H1 (cell line): Measurements from ENCODE around the gene MTERF2. TPM values are rescaled to one million over a fixed set of nuclear protein-coding genes. Genes with fewer than 3 reads are reported as not detected.

Experiments
- CTCF ChIA-PET: fragments of 300-600 bp; sonication (Branson Sonifier 250); formaldehyde crosslinking; loops from one replicate; lab custom pipeline; 2021; ENCODE audit not compliant: partially characterized antibody; lab: Charles Lee
- POLR2A ChIA-PET: fragments of 300-600 bp; sonication (Branson Sonifier 250); formaldehyde crosslinking; loops from one replicate; lab custom pipeline; 2021; ENCODE audit warnings: inconsistent platforms; ENCODE audit not compliant: partially characterized antibody; lab: Charles Lee
- DNase-seq, 2 experiments: peaks; one replicate each; pipeline versions ENCODE4 v3.0.0 to v3.0.0-alpha.2; 2010 to 2022; ENCODE audit warnings: low spot score in 2 of 2, low read depth in 1 of 2, mixed read lengths in 1 of 2
- FAIRE-seq: peaks from 2 replicates; lab custom pipeline; 2011; peaks lifted over from hg19 to GRCh38; lab: Jason Lieb, UNC
- H2AFZ ChIP-seq: 2 replicates; pipeline ENCODE4 v1.8.1; 2012; ENCODE audit warnings: low read length, inconsistent platforms
- H2AK5ac ChIP-seq: 2 replicates; pipeline ENCODE4 v1.6.1; 2013; ENCODE audit warnings: low read depth, low read length
- H2BK120ac ChIP-seq: replicated peaks from 2 replicates; pipeline ENCODE3; 2013; ENCODE audit warnings: low read depth, low read length, inconsistent platforms
- H2BK12ac ChIP-seq: 2 replicates; pipeline ENCODE4 v1.6.1; 2013; ENCODE audit warnings: low read depth, low read length
- H2BK15ac ChIP-seq: 2 replicates; pipeline ENCODE4 v1.6.1; 2013; ENCODE audit warnings: low read length
- H2BK20ac ChIP-seq: 2 replicates; pipeline ENCODE4 v1.6.1; 2013; ENCODE audit warnings: low read length
- H2BK5ac ChIP-seq: 2 replicates; pipeline ENCODE4 v1.6.1; 2013; ENCODE audit warnings: low read depth, low read length
- H3K14ac ChIP-seq: 2 replicates; pipeline ENCODE4 v1.6.1; 2013; ENCODE audit warnings: inconsistent platforms; ENCODE audit not compliant: insufficient read length
- H3K18ac ChIP-seq: 2 replicates; pipeline ENCODE4 v1.6.1; 2013; ENCODE audit warnings: low read length; ENCODE audit errors: extremely low read depth
- H3K23ac ChIP-seq: 2 replicates; pipeline ENCODE4 v1.6.1; 2013; ENCODE audit warnings: inconsistent platforms; ENCODE audit not compliant: insufficient read length
- H3K23me2 ChIP-seq: 2 replicates; pipeline ENCODE4 v1.6.1; 2013; ENCODE audit warnings: low read depth, low read length
- H3K27ac ChIP-seq: 2 replicates; pipeline ENCODE4 v1.6.1; 2011; ENCODE audit warnings: low read depth, low read length, inconsistent platforms
- H3K27me3 ChIP-seq, 4 experiments: replicated peaks in 1 of 4; 1 replicate in 1 of 4; 2 replicates in 3 of 4; pipeline versions ENCODE4 v1.6.1 to v1.8.1; 2011 to 2013; ENCODE audit warnings: low read length in 3 of 4, mild to moderate bottlenecking in 3 of 4, inconsistent platforms in 2 of 4, mixed read lengths in 2 of 4, moderate library complexity in 1 of 4; ENCODE audit not compliant: control insufficient read depth in 3 of 4, insufficient read depth in 3 of 4; ENCODE audit errors: extremely low read depth in 1 of 4
- H3K36me3 ChIP-seq, 4 experiments: 2 replicates each; pipeline versions ENCODE4 v1.6.1 to v1.8.1; 2011 to 2013; ENCODE audit warnings: mild to moderate bottlenecking in 4 of 4, low read length in 3 of 4, moderate library complexity in 2 of 4, control low read depth in 1 of 4, inconsistent platforms in 1 of 4; ENCODE audit not compliant: insufficient read depth in 4 of 4, control insufficient read depth in 2 of 4
- H3K4ac ChIP-seq: replicated peaks from 2 replicates; pipeline ENCODE3; 2013; ENCODE audit warnings: low read length, low read depth, mixed read lengths, inconsistent platforms; ENCODE audit not compliant: insufficient read length
- H3K4me1 ChIP-seq, 4 experiments: replicated peaks in 1 of 4; 1 replicate in 1 of 4; 2 replicates in 3 of 4; pipeline versions ENCODE4 v1.6.1 to v1.8.1; 2011 to 2013; ENCODE audit warnings: low read length in 3 of 4, inconsistent platforms in 2 of 4, mixed read lengths in 1 of 4; ENCODE audit not compliant: insufficient read depth in 4 of 4, control insufficient read depth in 3 of 4
- H3K4me2 ChIP-seq, 2 experiments: 2 replicates each; pipeline versions ENCODE4 v1.6.1 to v1.8.1; 2011 to 2013; ENCODE audit warnings: low read depth in 2 of 2, low read length in 2 of 2, control low read depth in 1 of 2, inconsistent platforms in 1 of 2, mild to moderate bottlenecking in 1 of 2; ENCODE audit not compliant: insufficient read depth in 1 of 2
- H3K4me3 ChIP-seq, 4 experiments: fragments of 200-600, 300-600 bp in 1 of 4; sonication (generic), shearing (Covaris generic), sonication (Bioruptor Twin) in 1 of 4; 2 replicates each; pipeline versions ENCODE4 v1.5.1 to v1.8.1; 2011 to 2016; ENCODE audit warnings: low read length in 4 of 4, low read depth in 3 of 4, control low read depth in 2 of 4, inconsistent platforms in 2 of 4, mild to moderate bottlenecking in 2 of 4, mixed read lengths in 1 of 4, moderate library complexity in 1 of 4; ENCODE audit not compliant: insufficient read depth in 2 of 4; ENCODE audit errors: extremely low read depth in 1 of 4
- H3K56ac ChIP-seq: replicated peaks from 2 replicates; pipeline ENCODE3; 2013; ENCODE audit warnings: low read depth, mild to moderate bottlenecking, mixed read lengths, low read length, inconsistent platforms; ENCODE audit not compliant: insufficient read length
- H3K79me1 ChIP-seq: 2 replicates; pipeline ENCODE4 v1.6.1; 2013; ENCODE audit warnings: low read depth, low read length, control low read depth
- H3K79me2 ChIP-seq, 2 experiments: 2 replicates each; pipeline versions ENCODE4 v1.6.1 to v1.8.1; 2012 to 2013; ENCODE audit warnings: low read length in 2 of 2, mild to moderate bottlenecking in 2 of 2, inconsistent platforms in 1 of 2; ENCODE audit not compliant: insufficient read depth in 2 of 2, control insufficient read depth in 1 of 2
- H3K9ac ChIP-seq, 4 experiments: replicated peaks in 1 of 4; 1 replicate in 1 of 4; 2 replicates in 3 of 4; pipeline versions ENCODE4 v1.6.1 to v1.8.1; 2011 to 2013; ENCODE audit warnings: low read depth in 3 of 4, low read length in 3 of 4, control low read depth in 2 of 4, mild to moderate bottlenecking in 2 of 4, moderate library complexity in 2 of 4, inconsistent platforms in 1 of 4; ENCODE audit errors: extremely low read depth in 1 of 4
- H3K9me3 ChIP-seq, 2 experiments: 2 replicates each; pipeline versions ENCODE4 v1.6.1 to v1.8.1; 2012 to 2013; ENCODE audit warnings: mild to moderate bottlenecking in 2 of 2, moderate library complexity in 2 of 2, control low read depth in 1 of 2, inconsistent platforms in 1 of 2, low read depth in 1 of 2, low read length in 1 of 2, mixed read lengths in 1 of 2; ENCODE audit not compliant: insufficient read depth in 2 of 2
- H4K20me1 ChIP-seq, 2 experiments: replicated peaks in 1 of 2; 2 replicates each; pipeline versions ENCODE3 to v1.8.1; 2011 to 2013; ENCODE audit warnings: inconsistent platforms in 2 of 2, low read length in 2 of 2, mild to moderate bottlenecking in 1 of 2; ENCODE audit not compliant: insufficient read depth in 2 of 2, control insufficient read depth in 1 of 2
- H4K5ac ChIP-seq: 2 replicates; pipeline ENCODE4 v1.6.1; 2013; ENCODE audit warnings: low read length, low read depth, mixed read lengths, inconsistent platforms; ENCODE audit not compliant: insufficient read length
- H4K8ac ChIP-seq: 2 replicates; pipeline ENCODE4 v1.8.0; 2013; ENCODE audit warnings: mild to moderate bottlenecking, moderate library complexity, low read length, inconsistent platforms; ENCODE audit not compliant: insufficient read depth; ENCODE audit errors: extremely low read depth
- H4K91ac ChIP-seq: replicated peaks from 2 replicates; pipeline ENCODE3; 2013; ENCODE audit warnings: low read length, mixed read lengths, inconsistent platforms; ENCODE audit not compliant: insufficient read length
- ASH2L ChIP-seq: fragments of 200-600, 300-600 bp; sonication (generic); IDR thresholded peaks from one replicate; pipeline ENCODE4 v1.7.1; 2017; ENCODE audit warnings: low read length
- ATF2 ChIP-seq: IDR thresholded peaks from 2 replicates; pipeline ENCODE4 v1.6.1; 2012; ENCODE audit warnings: low read length, inconsistent platforms
- BCL11A ChIP-seq, 2 experiments: IDR thresholded peaks; one replicate each; pipeline ENCODE4 v1.6.1; 2011; ENCODE audit warnings: low read depth in 2 of 2, low read length in 2 of 2, mild to moderate bottlenecking in 2 of 2
- CBX5 ChIP-seq: fragments of 300-800, 300-1000 bp; sonication (generic); IDR thresholded peaks from 2 replicates; pipeline ENCODE4 v1.7.1; 2016; ENCODE audit warnings: antibody characterized with exemption, low read length, low read depth
- CBX8 ChIP-seq: fragments of 300-800, 300-1000 bp; sonication (generic); IDR thresholded peaks from 2 replicates; pipeline ENCODE4 v1.7.1; 2016; ENCODE audit warnings: low read depth, low read length, borderline replicate concordance
- CREB1 ChIP-seq: IDR thresholded peaks from 2 replicates; pipeline ENCODE4 v1.6.1; 2012; ENCODE audit warnings: inconsistent platforms
- EP300 ChIP-seq, 2 experiments: IDR thresholded peaks; 1 replicate in 1 of 2; 2 replicates in 1 of 2; pipeline ENCODE4 v1.6.1; 2011 to 2012; ENCODE audit warnings: low read depth in 2 of 2, low read length in 2 of 2, mild to moderate bottlenecking in 2 of 2, borderline replicate concordance in 1 of 2, inconsistent platforms in 1 of 2, moderate library complexity in 1 of 2
- FOSL1 ChIP-seq: IDR thresholded peaks from 2 replicates; pipeline ENCODE4 v1.6.1; 2011; ENCODE audit warnings: mild to moderate bottlenecking, low read depth, low read length, moderate library complexity; ENCODE audit not compliant: insufficient read depth
- POLR2A ChIP-seq, 2 experiments: IDR thresholded peaks; 1 replicate in 1 of 2; 2 replicates in 1 of 2; pipeline ENCODE4 v1.6.1; 2011; ENCODE audit warnings: low read depth in 2 of 2, low read length in 2 of 2, mild to moderate bottlenecking in 2 of 2; ENCODE audit errors: control extremely low read depth in 1 of 2
- SIRT6 ChIP-seq: IDR thresholded peaks from one replicate; pipeline ENCODE4 v1.7.1; 2012; ENCODE audit warnings: low read length, inconsistent platforms
- SP1 ChIP-seq: IDR thresholded peaks from 2 replicates; pipeline ENCODE4 v1.6.1; 2011; ENCODE audit warnings: low read depth, low read length
- SRF ChIP-seq: IDR thresholded peaks from 2 replicates; pipeline ENCODE4 v1.6.1; 2011; ENCODE audit warnings: mild to moderate bottlenecking, low read depth, low read length, moderate library complexity
- YY1 ChIP-seq: IDR thresholded peaks from 2 replicates; pipeline ENCODE4 v1.6.1; 2011; ENCODE audit warnings: low read depth, mild to moderate bottlenecking, low read length
- WGBS, 2 experiments: shearing (Covaris generic) in 1 of 2; methylation state at CpG; one replicate each; pipeline versions ENCODE4 v1.1.6 to v1.1.7; 2013 to 2015; ENCODE audit warnings: low lambda C conversion rate in 2 of 2, mixed read lengths in 2 of 2, inconsistent platforms in 1 of 2, low coverage in 1 of 2, missing lambda C conversion rate in 1 of 2; ENCODE audit not compliant: insufficient replicate concordance in 2 of 2, insufficient coverage in 1 of 2, insufficient read length in 1 of 2; ENCODE audit errors: extremely low coverage in 1 of 2, missing lambda C conversion rate in 1 of 2; 5-methylcytosine and 5-hydroxymethylcytosine counted together
- polyA plus RNA-seq, 7 experiments: library from polyadenylated mRNA; depleted of rRNA in 3 of 7; stranded (reverse) in 5 of 7; unstranded in 2 of 7; fragments of >200 nt in 5 of 7; fragments of 200-250 nt in 2 of 7; gene quantifications; 1 replicate in 5 of 7; 2 replicates in 1 of 7; 4 replicates in 1 of 7; pipeline versions ENCODE4 v1.2.1 to v1.2.3, GENCODE V29; 2011 to 2013; ENCODE audit warnings: missing spikeins in 2 of 7, mixed read lengths in 2 of 7
- total RNA-seq: library from RNA; stranded (reverse); fragmentation: NEBNext Ultra II Directional; extraction: Animal tissue kit (Norgen Biotek cat#: 25700); gene quantifications from 2 replicates; pipeline ENCODE4 v1.2.1, GENCODE V29; 2021

Gene MTERF2
- total and polyA plus RNA-seq, 2 of the 8 experiments (the other 6 are each of a cell fraction or from before 2014, with no cell fraction given), result 2.8 to 7.1 TPM

DNA sequence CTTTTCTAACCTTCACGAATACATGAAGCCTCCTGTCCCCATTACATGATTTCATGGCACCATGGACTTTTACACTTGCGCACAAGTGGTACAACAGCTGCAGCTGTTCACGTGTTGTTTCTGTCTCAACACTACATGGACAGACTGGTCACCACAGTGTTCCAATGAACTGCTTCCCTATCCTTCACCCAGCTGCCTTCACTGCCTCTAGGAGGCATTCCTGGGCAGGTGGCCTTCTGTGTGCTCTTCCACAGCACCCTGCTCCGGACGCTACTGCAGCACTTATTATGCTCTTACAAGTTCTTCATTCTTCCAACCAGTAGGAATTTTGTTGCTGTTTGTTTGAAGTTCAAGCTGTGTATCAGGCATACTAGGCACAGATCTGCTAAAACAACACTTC is 1.5 kb downstream of the MTERF2 start:
- H2BK12ac ChIP-seq, result no peak overlapping the region
- H3K56ac ChIP-seq, result no peak overlapping the region
- H3K9me3 ChIP-seq, result no peaks in the 10 kb centered on the region
- H3K23me2 ChIP-seq, result peaks cover 4% of the 10 kb centered on the region; the same call in 1 of the 2 replicates
- H4K8ac ChIP-seq, result no peak overlapping the region
- H3K14ac ChIP-seq, result no peak overlapping the region
- FAIRE-seq, result no peak
- H3K4me2 ChIP-seq, result peak overlapping the region in 1 of 2 experiments; percentile 65; a peak in 1 of 4 replicates
- no peak overlapping the region for H3K18ac ChIP-seq
- H3K79me1 ChIP-seq, result no peaks in the 10 kb centered on the region
- no peak overlapping the region for H2BK5ac ChIP-seq
- no peak for DNase-seq
- no peaks in the 10 kb centered on the region for H3K79me2 ChIP-seq
- no peak overlapping the region for H3K9ac ChIP-seq
- no peaks in the 10 kb centered on the region for H4K20me1 ChIP-seq
- H4K91ac ChIP-seq, result no peak overlapping the region
- no peak overlapping the region for H3K4me3 ChIP-seq
- H3K23ac ChIP-seq, result no peak overlapping the region
- H3K4me1 ChIP-seq, result peaks cover 2 to 10% (median 6%) of the 10 kb centered on the region in 4 experiments
- H2AFZ ChIP-seq, result no peak overlapping the region
- H3K27me3 ChIP-seq, result no peaks in the 10 kb centered on the region; a peak in 1 of 7 replicates
- CTCF ChIA-PET, result interaction anchor here (1.0 to 1.2 kb wide), 2 partner anchors 67 to 119 kb away, joined by 3 to 5 read pairs; no protein-coding TSS in a partner anchor
- H2BK20ac ChIP-seq, result no peak overlapping the region
- TF ChIP-seq SRF (no peak), FOSL1 (no peak), SIRT6 (no peak), CREB1 (no peak), CBX5 (no peak), EP300 (IDR thresholded peaks at IDR 0.05; ENCODE audit: borderline replicate concordance in 1 of 2, low read depth in 2 of 2, low read length in 2 of 2) (no peak), ATF2 (no peak), SP1 (no peak), POLR2A (IDR thresholded peaks at IDR 0.05; ENCODE audit: control extremely low read depth in 1 of 2, low read depth in 2 of 2, low read length in 2 of 2) (no peak), CBX8 (no peak), ASH2L (no peak), BCL11A (IDR thresholded peaks at IDR 0.05; ENCODE audit: low read depth in 2 of 2, low read length in 2 of 2) (no peak), YY1 (no peak)
- H2AK5ac ChIP-seq, result no peak overlapping the region
- H2BK120ac ChIP-seq, result no peak overlapping the region
- WGBS, 2 experiments, result 83% methylated on average over 5 of the region's 5 CpGs; no CpG with 5 or more reads in 1 of the 2 experiments
- H2BK15ac ChIP-seq, result no peak overlapping the region
- POLR2A ChIA-PET, result no interaction called here
- no peak overlapping the region for H3K27ac ChIP-seq
- H4K5ac ChIP-seq, result no peak overlapping the region
- peaks cover 0 to 4% (median 0%) of the 10 kb centered on the region in 4 experiments; a peak in 2 of 8 replicates for H3K36me3 ChIP-seq
- H3K4ac ChIP-seq, result no peak overlapping the region
